ENCODE results near the gene IGFALS.

IGFALS gene

DNA sequence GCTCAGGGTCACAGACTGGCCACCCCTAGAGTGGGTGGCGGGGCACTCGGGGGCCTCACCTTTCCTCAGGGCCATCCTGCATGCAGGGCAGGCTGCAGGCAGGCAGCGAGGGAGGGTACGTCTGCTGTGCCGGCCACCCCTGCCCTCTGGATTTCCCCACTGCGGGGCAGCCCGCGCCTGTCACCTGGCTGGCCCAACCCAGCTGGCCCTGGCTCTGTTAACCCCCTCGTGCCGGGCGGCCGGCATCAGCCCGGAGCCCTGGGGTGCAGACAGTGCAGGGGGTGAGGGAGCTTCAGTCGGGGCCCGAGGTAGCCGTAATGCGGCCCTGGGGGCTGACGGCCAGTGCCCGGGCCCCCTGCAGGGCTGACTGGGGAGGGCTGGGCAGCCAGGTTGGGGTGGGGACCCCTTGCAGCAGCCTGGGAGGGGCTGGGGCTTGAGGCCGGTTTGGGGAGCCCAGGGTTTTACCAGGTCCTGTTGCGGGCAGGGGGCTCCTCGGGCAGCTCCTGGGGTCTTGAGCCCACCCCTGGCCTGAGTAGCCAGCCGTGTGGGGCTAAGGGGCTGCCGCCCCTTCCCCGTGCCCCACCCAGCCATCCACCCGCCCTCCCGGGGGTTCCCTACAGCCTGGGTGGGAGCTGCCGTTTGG, at the start of gene IGFALS:
IGFALS (minus strand) TSS at position 128 of the 643 bp plus-strand sequence; CDS start at position 75, 53 bp downstream.
- no peak for DNase-seq

DNA sequence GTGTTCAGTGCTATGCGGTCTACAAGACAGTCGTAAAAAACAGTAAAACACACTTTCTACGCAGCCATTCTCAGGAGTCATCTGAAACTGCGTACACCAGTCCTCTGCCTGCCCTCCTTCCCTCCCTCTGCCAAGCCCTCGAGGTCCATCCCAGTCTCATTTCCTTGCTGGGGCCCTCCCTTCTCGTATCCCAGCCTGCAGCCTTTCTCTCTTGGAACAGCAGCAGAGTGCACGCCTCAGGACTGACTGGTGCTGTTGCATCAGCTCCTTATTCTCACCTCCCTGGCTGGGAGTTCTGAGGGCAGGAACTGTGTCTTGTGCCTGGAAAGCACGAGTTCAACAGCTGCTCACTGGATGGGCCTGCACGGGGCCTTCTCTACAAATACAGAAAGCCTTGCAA, 46.0 kb upstream of the IGFALS start:
- DNase-seq, result no peak

DNA sequence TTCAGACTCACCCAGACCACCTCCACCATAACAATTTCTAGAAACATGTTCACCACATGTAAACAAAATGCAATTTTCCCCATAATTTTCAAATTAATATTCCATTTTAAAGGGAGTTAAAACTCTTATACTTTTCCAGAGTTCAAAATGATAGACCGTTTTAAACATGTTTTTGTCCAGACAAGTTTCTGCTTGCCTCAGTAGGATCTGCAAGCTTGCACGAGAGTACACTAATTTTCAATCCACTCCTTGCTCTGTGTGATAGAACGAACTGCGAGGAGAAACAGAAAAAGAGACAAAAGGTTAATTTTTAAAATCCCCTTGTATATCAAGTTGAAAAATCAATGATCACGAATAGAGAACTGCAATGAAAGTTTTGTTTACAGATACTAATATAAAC, 40.6 kb upstream of the IGFALS start:
- DNase-seq, result no peak

DNA sequence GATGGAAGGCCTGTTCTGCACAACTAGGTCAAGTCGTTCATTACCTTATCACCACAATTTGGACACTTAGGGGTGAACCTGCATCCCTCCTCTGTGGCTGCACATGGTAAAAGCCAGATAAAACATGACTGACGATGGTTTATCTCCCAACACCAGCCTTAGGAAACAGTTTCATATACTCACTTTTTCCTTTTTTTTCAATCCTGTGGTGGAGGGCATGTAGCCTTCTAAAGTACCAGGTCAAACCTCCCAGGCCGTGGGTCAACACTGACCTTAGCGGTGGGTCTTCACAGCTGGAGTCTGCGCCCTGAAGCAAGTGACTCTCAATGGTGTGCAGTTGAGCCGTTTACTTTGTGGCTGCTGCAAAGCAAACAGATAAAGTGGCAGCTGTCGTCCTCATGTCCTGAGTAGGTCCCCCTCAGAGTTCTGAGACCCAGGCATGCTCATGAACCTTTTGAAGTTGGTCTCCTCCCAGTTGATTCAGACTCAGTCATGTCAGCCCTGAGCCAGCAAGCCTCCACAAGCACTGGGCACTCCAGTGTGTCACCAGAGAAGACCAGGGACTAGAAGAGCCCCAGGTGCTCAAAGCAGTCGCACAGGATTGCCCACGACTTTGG, 39.4 kb upstream of the IGFALS start:
- DNase-seq, result peak; percentile 37

DNA sequence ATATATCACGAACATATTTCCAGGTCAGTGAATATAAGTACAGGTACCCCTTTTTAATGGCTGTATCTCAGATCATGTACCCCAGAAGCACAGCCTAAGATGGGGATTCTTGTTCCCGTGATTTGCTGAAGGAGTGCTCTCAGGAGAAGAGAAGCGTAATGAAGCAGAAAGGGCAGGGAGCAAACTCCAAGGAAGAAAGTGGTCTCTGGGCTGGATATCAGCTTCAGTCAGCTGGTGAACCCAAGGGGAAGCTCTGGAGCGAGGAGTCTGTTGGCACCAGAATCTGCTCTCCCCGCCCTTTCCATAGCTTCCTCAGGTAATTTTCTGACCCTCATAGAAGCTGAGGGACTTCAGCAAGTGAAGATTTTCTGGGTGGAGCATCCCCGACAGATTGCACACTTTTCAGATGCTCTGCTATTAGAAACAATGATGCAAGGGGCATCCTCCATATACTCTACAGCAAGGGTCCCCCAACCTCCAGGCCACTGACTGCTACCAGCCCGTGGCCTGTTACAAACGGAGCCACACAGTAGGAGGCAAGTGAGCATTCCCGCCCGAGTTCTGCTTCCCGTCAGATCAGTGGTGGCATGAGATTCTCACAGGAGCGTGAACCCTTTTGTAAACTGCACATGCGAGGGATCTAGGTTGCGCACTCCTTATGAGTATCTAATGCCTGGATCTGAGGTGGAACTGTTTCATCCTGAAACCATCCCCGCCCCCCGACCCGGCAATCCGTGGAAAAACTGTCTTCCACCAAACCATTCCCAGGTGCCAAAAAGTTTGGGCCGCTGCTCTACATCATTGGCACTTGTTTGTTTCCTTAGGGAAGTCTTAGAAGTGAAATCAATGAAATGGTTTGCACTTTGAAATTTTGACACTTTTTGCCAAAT, 37.9 kb upstream of the IGFALS start:
- no peak for DNase-seq

DNA sequence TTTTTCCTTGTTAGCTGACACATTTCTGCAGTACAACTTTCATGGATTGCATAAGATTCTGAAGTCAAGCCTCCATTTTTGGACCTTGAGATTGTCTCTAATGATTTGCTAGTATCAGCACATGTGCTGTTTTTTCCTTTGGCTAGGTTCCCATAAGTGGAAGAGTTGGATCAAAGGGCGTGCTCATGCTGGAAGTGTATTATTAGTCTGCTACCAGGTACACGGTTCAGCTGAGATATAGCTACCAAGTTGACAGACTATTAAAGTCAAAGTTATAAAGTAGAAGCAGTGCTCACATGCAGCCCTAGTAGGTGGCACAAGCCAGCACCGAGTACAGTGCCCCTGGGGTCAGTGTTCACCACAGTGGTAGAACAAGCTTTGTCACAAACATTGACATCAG, 36.7 kb upstream of the IGFALS start:
- DNase-seq, result no peak

DNA sequence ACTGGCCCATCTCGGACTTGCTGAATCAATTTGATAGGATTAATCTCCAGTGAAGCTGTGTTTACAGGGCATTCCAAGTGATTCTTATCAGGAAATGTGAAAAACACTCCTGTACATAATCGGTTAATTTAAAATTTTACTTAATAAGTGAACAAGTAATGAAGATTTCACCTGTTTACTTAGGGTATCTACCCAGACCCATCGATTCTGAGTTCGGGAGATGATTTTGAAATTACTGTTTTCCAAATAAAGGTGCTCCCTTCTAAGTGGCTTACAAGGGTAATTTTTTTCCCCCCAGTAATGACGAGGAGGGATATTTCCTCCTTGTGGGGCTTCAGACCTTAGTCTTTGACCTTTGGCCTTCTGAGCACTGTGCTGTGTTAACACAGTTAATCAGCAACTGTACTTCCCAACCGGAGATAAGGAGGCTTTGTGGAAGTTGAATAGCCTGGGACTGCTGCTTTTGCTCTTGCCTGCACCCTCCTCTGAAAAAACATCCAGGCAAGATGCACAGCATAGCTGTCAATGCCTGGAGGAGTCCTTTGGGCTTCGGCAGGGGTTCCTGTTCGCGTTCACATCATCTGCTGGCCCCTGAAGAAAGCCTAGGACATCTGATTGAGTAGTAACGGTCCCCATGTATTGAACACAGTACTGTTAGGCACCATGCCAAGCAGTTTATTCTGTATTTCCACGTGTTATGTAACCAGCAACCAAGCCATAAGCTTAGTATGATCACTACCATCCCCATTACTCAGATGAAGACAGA, 35.3 kb upstream of the IGFALS start:
- DNase-seq, result no peak

DNA sequence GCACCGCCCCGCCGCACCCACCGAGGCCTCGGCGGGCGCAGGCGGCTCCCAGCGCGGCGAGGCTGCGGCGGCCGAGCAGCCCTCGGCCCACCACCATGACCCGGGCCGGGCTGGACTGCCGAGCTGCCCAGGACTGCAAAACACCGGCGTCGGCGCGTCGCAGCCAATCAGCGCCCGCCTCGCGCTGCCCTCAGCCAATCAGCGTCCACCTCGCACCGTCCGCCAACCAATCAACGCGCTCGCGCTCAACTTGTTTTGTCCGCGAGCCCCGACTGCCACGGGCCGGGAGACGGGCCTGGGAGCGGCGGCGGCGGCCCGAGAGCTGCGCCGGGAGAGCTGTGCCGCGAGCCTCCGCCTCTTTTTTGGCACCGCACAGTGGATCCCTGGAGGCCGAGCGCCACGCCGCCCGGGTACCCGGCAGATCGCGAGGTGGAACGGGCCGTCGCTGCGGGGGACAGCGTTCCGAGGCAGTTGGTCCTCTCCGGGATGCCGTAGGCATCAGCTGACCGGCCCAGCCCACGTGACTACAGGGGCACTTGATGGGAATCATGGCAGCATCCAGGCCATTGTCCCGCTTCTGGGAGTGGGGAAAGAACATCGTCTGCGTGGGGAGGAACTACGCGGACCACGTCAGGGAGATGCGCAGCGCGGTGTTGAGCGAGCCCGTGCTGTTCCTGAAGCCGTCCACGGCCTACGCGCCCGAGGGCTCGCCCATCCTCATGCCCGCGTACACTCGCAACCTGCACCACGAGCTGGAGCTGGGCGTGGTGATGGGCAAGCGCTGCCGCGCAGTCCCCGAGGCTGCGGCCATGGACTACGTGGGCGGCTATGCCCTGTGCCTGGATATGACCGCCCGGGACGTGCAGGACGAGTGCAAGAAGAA, 33.4 kb upstream of the IGFALS start, which contains the start of the genes FAHD1 and HAGH:
FAHD1 (plus strand) TSS at position 516 of the 883 bp plus-strand sequence; CDS start at position 549, 33 bp downstream.
HAGH (minus strand) TSS at position 135 of the 883 bp plus-strand sequence; CDS start at position 97, 38 bp downstream.
- DNase-seq, result peak; percentile 93

DNA sequence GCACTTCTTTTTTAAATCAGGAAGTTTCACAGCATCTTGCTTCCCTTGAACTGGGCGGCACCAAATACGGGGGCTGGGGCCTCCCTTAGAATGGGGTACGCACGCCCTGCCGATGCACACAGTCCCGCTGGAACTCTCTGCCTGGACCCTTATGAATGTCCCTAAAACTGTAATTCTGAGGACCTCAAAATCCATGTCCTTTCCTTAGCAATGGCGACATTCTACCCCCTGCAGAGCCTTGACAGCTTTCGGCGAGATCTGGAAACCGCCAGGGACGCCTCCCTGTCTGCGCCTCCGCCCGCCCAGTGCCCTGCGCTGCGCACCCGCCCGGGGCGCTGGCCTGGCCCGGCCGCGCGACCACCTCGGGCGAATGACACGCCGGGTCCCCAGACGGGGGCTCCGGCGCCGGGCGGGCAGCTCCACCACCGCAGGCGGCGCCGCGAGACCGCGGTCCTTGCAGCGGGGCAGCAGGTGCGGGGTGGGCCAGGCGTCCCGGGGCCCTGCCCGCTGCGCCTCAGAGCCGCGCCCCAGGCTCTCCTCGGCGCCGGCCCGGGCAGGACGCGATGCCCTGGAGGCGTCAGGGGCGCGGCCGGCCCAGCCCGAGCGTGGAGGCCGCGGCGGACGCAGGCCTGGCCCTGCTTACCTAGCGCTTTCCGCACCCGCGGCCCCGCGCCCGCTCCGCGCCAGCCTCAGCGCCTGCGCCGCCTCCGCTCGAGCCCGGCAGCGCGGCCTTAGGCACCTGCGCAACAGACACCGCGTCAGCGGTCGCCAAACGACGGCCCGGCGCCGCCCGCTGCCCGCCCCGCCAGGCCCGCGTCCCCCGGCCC, 32.6 kb upstream of the IGFALS start:
- peak; percentile 75 for DNase-seq

DNA sequence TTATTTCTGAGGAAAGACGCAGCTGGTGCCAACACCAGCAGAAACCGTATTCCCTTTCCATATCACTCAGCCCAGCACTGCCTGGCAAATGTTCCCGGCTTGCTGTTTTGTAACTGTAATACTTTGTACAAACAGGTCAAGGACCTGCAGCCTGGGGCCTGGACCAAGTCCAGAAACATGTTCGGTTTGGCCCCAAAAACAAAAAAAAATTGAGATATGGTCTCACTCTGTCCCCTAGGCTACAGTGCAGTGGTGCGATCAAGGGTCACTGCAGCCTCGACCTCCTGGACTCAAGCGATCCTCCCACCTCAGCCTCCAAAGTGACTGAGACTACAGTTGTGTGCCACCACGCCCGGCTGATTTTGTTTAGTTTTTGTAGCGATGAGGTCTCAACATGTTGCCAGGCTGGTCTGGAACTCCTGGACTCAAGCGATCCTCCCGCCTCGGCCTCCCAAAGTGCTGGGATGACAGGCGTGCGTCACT, 31.9 kb upstream of the IGFALS start:
- DNase-seq, result no peak

DNA sequence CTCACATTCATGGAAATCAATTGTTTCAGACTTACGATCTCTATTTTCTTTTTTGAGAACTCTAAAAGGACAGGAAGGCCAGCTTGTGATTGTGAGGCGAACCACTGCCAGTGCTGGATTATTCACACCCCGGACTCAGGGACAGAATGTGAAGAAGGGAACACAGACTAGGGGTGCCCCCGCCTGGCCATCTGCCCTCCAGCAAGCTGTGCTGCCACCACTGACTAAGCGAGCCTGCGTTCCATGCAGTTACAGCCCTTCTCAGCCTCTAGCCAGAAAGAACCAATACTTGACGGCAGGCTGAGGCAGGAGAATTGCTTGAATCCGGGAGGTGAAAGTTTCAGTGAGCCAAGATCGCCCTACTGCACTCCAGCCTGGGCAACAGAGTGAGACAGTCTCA, 30.3 kb upstream of the IGFALS start:
- DNase-seq, result no peak

DNA sequence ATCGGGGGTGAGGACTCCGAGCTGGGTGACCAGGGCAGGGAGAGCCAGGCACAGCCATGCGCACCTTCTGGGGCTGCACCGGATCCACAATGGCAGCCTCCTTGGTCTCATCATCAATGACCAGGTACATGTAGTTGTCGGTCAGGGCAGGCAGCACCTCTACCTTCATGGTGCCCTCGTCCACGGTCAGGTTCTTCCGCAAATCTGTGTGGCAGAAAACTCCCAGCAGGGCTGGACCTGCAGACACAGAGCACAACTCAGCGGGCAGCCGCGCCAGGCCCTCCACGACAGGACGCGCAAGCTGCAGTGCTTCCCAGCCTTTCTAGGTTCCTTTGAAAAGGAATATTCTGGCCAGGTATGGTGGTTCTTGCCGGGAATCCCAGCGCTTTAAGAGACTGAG, 29.3 kb upstream of the IGFALS start:
- no peak for DNase-seq

DNA sequence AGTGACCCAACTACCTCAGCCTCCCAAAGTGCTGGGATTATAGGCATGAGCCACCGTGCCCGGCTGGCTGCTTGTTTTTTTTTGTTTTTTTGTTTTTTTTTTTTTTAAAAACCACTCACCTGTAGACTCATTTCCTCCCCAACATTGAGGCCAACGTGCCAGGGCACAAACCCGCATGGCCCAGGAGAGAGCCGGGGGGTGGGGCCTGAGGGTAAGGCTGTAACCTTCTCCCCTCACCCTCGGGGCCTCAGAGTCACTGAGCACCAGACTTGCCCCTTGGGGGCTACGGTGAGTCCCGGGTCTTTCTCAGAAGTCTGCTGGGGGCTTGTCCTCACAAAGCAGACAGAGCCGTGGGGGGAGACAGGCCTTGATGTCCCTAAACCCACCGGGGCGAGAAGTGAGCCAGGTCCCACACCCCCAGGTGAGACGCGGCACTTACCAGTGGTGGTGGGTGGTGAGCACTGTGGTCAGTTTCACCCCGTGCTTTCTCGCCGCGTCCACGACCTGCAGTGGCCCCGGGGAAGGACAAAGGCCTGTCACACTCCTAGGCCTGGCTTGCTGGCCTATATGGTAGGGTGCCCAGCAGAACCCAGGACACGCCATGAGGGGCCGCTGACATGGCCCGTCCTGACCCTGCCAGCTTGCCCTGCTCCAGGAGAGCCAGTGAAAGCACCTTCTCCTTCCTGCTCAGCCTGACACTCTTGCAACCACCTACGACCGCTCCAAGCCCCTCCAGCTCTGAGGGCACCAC, 28.5 kb upstream of the IGFALS start:
- no peak for DNase-seq

DNA sequence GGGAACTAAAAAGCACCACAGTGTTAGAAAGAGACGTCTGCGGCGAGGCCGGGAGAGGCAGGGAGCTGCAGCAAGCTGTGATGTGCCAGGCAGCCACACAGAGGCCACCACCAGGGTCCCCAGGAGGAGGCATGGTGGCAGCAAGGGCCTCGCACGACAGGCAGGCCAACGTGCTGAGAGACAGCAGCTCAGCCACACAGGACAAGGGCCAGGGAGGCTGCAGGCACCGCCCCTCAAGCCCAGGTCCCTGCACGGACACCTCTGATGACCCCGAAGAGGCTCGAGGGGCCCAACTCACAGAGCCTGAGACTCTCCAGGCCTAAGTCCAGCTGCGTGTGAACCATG, 27.4 kb upstream of the IGFALS start:
- DNase-seq, result no peak

DNA sequence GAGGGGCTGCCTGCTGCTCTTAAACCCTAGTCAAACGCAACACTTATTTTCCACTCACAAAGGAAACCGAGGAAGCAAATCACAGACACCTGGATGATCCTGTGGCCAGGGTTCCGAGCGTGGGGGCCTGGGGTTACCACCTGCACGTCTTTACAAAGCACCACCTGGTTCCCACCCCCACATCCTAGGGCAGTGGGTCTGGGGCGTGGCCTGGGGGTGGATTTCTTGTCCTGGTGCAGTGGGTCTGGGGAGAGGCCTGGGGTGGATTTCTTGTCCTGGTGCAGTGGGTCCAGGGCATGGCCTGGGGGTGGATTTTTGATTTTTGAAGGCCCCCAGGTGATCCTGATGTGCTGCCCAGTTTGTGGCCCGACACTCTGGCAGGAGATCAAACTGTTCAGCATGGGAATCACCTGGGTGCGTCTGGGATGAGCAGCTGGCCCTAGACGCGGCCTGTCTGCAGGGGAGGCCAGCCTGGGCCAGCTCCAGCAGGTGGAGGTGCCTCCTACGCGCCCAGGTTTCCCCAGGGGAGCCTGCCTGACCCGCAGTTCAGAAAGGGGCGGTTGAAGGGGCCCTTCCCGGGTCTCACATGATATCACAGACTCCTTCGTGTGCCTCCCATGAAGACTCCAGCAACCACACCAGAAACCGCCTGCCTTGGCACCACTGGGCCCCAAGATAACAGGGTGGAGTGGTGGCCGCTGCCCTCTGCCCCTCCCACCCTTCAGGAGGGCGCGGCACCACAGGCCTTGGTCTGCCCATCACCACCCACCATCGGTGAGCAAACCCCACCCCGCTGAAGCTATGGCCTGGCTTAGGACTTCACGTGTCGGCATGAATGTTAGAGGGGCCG, 26.8 kb upstream of the IGFALS start:
- no peak for DNase-seq

DNA sequence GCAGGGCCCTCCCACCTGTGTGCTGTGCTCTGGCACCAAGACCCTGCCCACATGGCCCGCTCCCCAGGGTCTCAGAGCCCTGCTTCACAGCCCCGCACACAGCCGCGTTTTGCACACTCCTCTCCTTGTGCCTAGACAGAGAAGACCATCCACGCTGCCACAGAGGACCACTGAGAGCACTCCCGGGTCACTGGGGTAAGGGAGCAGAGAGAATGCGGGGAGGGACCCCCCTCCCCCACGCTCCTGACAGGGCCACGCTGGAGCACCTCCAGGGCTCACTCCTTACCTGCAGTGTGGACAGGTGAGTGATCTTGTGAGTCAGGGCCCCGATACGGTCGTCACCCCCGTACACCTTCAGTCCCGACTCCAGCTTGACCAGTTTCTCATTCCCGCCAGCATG, 26.1 kb upstream of the IGFALS start:
- DNase-seq, result no peak

DNA sequence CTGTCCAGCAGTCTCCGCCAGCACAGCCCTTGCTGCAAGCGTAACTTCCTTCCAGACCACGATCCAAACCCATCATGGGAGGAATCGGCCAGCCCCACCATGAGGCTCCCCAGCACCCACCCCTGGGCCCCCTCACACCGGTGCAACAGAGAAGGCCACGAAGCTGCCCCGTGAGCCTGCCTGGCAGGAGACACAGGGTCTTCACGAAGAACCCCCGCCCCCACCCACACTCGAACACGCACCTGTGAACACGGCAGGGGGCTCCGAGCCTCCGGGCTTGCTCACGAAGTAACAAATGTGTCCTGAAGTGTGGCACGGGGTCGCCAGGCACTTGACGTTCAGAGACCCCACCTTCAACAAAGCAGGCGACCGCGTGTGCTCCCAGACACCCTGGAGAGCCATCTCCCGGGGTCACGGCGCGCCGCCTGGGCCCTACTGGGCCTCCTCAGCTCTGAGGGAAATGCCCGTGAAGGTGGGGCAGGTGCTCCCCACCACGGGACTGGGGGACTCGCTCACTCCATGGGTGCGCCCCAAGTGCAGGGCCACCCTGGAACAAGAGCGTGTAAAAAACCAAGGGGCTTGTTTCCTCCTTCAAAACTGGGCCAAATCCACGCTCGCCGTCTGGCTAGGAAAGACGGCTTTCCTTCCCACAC, 25.5 kb upstream of the IGFALS start:
- DNase-seq, result no peak

DNA sequence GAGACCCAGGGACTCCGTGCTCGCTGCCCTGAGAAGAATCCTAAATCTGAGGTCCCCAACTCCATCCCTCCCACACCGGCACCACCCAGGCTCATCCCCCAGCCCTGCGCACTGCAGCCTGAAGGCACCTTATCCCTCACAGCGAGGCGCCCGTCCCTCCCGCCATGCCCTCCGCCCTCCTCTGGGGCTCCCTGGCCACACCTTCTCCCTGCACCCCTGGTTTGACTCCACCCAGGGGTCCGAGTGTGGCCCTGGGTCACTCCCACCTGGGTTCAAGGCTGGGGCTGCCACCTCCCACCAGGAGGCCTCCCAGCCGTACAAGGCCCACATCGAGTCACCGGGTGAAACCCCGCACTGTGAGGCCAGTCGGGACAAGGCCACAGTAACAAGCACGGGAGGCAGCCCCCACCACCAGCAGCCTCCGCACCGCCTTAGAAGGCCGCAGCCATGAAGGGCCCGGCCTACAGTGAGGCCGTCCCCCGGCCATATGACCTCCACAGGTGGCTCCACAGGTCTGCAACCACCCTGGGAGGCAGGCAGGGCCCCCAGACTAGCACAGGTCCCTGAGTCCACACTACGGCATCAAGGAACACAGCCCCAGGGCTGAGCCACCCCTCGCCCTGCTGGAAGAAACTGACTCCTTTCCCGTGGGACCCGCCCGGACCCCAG, 24.8 kb upstream of the IGFALS start:
- no peak for DNase-seq

Data from NCI-H345 (cell line).